Measurements from ENCODE around the gene LRRN3.

LRRN3 gene

DNA sequence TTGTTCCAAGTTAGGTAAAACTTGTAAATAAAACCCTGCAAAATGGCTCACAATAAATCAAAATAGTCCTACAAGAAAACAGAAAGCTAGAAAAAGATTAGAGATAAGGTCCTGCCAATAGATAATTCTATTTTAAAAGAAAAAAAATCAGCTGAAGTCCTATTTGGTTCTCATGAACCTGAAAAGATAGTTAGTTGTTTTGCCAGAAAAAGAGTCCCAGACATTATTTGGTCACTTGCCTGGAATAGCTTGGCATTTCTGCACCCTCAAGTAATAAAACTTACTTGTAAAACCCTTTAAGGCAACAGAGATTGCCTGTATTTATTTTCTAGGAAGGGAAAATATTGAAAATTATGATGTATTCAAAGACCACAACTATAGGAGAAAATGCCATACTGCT is 47.7 kb downstream of the LRRN3 start:
- in situ Hi-C loops (cut with MboI; ENCODE audit: low pct_unique_long_range_greater_than_20kb, low sequenced_read_pairs, unreplicated experiment): no loop called here
- DNase-seq (ENCODE audit: low spot score): no peak
- TF ChIP-seq, protein P1, sequence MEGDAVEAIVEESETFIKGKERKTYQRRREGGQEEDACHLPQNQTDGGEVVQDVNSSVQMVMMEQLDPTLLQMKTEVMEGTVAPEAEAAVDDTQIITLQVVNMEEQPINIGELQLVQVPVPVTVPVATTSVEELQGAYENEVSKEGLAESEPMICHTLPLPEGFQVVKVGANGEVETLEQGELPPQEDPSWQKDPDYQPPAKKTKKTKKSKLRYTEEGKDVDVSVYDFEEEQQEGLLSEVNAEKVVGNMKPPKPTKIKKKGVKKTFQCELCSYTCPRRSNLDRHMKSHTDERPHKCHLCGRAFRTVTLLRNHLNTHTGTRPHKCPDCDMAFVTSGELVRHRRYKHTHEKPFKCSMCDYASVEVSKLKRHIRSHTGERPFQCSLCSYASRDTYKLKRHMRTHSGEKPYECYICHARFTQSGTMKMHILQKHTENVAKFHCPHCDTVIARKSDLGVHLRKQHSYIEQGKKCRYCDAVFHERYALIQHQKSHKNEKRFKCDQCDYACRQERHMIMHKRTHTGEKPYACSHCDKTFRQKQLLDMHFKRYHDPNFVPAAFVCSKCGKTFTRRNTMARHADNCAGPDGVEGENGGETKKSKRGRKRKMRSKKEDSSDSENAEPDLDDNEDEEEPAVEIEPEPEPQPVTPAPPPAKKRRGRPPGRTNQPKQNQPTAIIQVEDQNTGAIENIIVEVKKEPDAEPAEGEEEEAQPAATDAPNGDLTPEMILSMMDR (IDR thresholded peaks at IDR 0.05; ENCODE audit: extremely low read depth, insufficient read depth, missing control alignments): no peak

- in situ Hi-C loops (cut with MboI; ENCODE audit: low pct_unique_long_range_greater_than_20kb, low sequenced_read_pairs, unreplicated experiment): no loop called here
- no peak for DNase-seq (ENCODE audit: low spot score)
- TF ChIP-seq, protein P1 (IDR thresholded peaks at IDR 0.05; ENCODE audit: extremely low read depth, insufficient read depth, missing control alignments): no peak
Measured at GRCh38 chr7:111140091-111140865, 49.4 kb downstream of the LRRN3 start.

DNA sequence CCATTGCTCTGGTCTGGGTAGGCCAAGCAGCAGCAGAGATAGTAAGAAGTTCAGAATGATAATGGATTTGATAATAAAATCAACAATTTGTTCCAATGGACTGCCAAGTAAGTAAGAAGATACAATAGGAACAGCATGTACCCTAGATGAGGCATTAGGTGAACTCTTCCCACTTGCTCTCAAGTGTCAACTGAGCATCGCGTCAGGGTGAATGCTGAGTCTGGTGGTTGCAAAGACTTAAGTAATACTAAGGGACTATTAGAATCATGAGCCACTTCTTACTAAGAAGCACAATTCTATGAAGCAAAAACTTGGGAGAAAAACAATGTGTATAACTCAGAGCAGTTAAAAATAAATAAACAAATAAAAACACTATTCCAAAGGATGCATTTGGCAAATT is 54.5 kb downstream of the LRRN3 start:
- in situ Hi-C loops (cut with MboI; ENCODE audit: low pct_unique_long_range_greater_than_20kb, low sequenced_read_pairs, unreplicated experiment): no loop called here
- DNase-seq (ENCODE audit: low spot score): no peak
- TF ChIP-seq, protein P1 (IDR thresholded peaks at IDR 0.05; ENCODE audit: extremely low read depth, insufficient read depth, missing control alignments): no peak

DNA sequence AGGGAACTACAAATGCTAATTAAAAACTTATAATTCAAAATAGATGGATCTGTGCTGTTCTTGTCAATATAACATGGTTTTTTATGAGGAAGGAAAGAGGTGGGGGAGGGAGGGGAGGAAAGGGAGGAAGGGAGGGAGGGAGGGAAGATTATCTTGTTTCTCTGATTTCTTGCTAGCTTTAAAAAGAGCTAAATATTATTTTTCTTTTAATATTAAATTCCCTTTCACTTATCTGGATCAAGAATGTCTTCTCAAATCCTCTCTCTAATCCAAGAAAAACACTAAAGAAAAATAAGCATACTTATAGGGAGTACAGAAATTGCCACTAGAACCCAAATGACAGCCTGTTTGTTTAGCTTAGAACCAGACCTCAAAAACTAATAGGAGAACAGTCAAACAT is 55.2 kb downstream of the LRRN3 start:
- in situ Hi-C loops (cut with MboI; ENCODE audit: low pct_unique_long_range_greater_than_20kb, low sequenced_read_pairs, unreplicated experiment): no loop called here
- DNase-seq (ENCODE audit: low spot score): no peak
- TF ChIP-seq, protein P1 (IDR thresholded peaks at IDR 0.05; ENCODE audit: extremely low read depth, insufficient read depth, missing control alignments): no peak

DNA sequence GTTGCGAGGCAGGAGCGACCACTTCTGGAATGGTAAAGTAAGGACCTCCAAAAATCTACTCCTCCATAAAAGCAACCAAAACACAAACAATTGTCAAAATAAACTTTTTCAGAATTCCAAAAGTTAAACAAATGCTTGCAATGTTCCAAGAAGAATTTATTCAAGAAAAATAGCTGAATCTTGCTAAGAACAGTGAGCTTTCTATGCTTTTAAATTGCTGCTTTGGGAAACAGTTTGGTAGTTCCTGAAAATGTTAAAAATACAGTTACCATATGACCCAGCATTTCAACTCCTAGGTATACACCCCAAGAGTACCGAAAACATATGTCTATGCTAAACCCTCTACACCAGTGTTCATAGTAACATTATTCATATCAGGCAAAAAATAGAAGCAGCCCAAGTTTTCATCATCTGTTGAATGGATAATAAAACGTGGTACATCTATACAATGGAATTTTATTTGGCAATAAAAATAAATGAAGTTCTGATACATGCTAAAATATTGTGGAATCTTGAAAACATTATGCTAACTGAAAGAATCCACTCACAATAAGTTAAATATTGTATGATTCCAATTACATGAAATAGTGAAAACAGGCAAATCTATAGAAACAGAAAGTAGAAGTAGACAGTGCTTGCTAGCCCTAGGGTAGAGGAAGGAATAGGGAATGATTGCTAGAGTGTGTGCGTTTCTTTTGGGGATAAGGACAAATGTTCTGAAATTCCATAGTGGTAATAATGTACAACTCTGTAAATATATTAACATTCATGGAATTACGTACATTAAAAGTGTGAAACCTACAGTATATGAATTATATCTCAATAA is 57.0 kb downstream of the LRRN3 start:
- TF ChIP-seq, protein P1 (IDR thresholded peaks at IDR 0.05; ENCODE audit: extremely low read depth, insufficient read depth, missing control alignments): no peak
- no peak for DNase-seq (ENCODE audit: low spot score)
- in situ Hi-C loops (cut with MboI; ENCODE audit: low pct_unique_long_range_greater_than_20kb, low sequenced_read_pairs, unreplicated experiment): no loop called here

DNA sequence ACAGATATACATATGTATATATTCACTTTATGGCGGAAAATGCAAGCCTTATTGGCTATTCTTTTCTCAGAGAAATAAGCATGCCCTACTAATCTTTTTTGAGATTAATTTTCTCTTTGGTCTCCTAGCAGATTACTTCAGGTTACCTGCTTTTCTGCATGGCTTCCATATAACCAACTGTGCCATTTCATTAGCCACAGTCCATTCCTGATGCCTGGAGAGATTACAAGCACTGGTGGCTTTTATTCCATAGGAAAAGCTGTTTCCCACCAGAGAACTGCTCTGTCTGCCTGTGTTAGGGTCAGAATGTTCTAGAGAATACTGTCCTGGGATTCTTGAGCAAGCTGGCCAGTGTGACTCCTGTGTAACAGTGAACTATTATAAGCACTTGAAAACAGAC is 59.8 kb downstream of the LRRN3 start:
- no peak for DNase-seq (ENCODE audit: low spot score)
- TF ChIP-seq, protein P1 (IDR thresholded peaks at IDR 0.05; ENCODE audit: extremely low read depth, insufficient read depth, missing control alignments): no peak
- in situ Hi-C loops (cut with MboI; ENCODE audit: low pct_unique_long_range_greater_than_20kb, low sequenced_read_pairs, unreplicated experiment): no loop called here
